Skeletal muscle satellite cell (primary cell): ENCODE data around the gene AZI2.

Experiments used
- H3K27me3 ChIP-seq: 2 replicates; pipeline ENCODE4 v1.7.0; 2013; ENCODE audit warnings: low read length; ENCODE audit not compliant: control insufficient read depth, insufficient read depth
- H3K36me3 ChIP-seq: 2 replicates; pipeline ENCODE4 v1.7.0; 2013; ENCODE audit warnings: mild to moderate bottlenecking, control low read depth, low read length; ENCODE audit not compliant: insufficient read depth
- H3K4me1 ChIP-seq: 2 replicates; pipeline ENCODE4 v1.7.0; 2013; ENCODE audit warnings: low read length; ENCODE audit not compliant: control insufficient read depth, insufficient read depth
- H3K4me2 ChIP-seq: 2 replicates; pipeline ENCODE4 v1.7.0; 2013; ENCODE audit warnings: mild to moderate bottlenecking, low read length
- H3K4me3 ChIP-seq: 2 replicates; pipeline ENCODE4 v1.7.0; 2013; ENCODE audit warnings: low read length
- H3K9ac ChIP-seq: 2 replicates; pipeline ENCODE4 v1.7.0; 2013; ENCODE audit warnings: mild to moderate bottlenecking, low read depth, low read length, moderate library complexity
- H3K9me3 ChIP-seq: replicated peaks from 2 replicates; pipeline ENCODE4 v1.7.0; 2013; ENCODE audit warnings: mild to moderate bottlenecking, control low read depth, low read length

AZI2 gene

GRCh38 chr3:28335246-28335645, 13.4 kb downstream of the AZI2 start:
- H3K4me2 ChIP-seq = no peak overlapping the region
- H3K36me3 ChIP-seq = peaks cover 32% of the 10 kb centered on the region
- H3K9ac ChIP-seq = no peak overlapping the region
- H3K4me3 ChIP-seq = no peak overlapping the region
- no peaks in the 10 kb centered on the region for H3K4me1 ChIP-seq
- H3K9me3 ChIP-seq = no peaks in the 10 kb centered on the region
- H3K27me3 ChIP-seq = no peaks in the 10 kb centered on the region

- Histone ChIP-seq H3K27me3 (no peaks in the 10 kb centered on the region), H3K9me3 (no peaks in the 10 kb centered on the region), H3K36me3 (peaks cover 27% of the 10 kb centered on the region), H3K4me3 (no peak overlapping the region), H3K4me1 (no peaks in the 10 kb centered on the region), H3K4me2 (no peak overlapping the region), H3K9ac (no peak overlapping the region)
Observed at GRCh38 chr3:28334552-28334951, 14.1 kb downstream of the AZI2 start.

- H3K36me3 ChIP-seq = peaks cover 43% of the 10 kb centered on the region
- no peaks in the 10 kb centered on the region for H3K9me3 ChIP-seq
- H3K4me1 ChIP-seq = no peaks in the 10 kb centered on the region
- H3K9ac ChIP-seq = no peak overlapping the region
- no peak overlapping the region for H3K4me3 ChIP-seq
- H3K27me3 ChIP-seq = no peaks in the 10 kb centered on the region
- H3K4me2 ChIP-seq = no peak overlapping the region
Observed at GRCh38 chr3:28328188-28329151, 20.2 kb downstream of the AZI2 start.

GRCh38 chr3:28326458-28326926, 22.1 kb downstream of the AZI2 start:
- Histone ChIP-seq H3K4me3 (no peak overlapping the region), H3K27me3 (no peaks in the 10 kb centered on the region), H3K36me3 (peaks cover 39% of the 10 kb centered on the region), H3K9me3 (no peaks in the 10 kb centered on the region), H3K4me1 (peaks cover 6% of the 10 kb centered on the region), H3K9ac (no peak overlapping the region), H3K4me2 (no peak overlapping the region)

GRCh38 chr3:28322464-28322863, 26.2 kb downstream of the AZI2 start:
- Histone ChIP-seq H3K36me3 (peaks cover 42% of the 10 kb centered on the region), H3K27me3 (no peaks in the 10 kb centered on the region)

DNA sequence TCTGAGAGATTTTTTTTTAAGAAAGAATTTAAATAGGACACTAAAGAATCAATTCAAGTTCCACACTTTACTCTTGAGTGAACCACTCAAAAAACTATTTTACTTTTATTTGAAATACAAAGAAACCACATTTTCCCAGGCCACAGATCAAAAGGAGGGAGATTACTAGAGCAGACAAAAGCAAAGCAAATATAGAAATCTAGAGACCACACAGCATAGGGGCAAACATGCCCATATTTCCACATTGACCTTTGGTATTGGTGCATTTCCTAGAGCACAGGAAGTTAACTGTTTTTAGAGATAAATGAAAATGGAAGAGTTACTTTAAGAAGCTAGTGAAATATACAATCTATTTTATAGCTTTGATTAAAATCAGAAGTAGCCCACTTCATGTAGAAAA, 27.6 kb downstream of the AZI2 start:
- no peak overlapping the region for H3K9ac ChIP-seq
- no peaks in the 10 kb centered on the region for H3K27me3 ChIP-seq
- H3K4me3 ChIP-seq = no peak overlapping the region
- H3K9me3 ChIP-seq = no peaks in the 10 kb centered on the region
- H3K4me2 ChIP-seq = no peak overlapping the region
- peaks cover 34% of the 10 kb centered on the region for H3K36me3 ChIP-seq
- H3K4me1 ChIP-seq = peaks cover 6% of the 10 kb centered on the region

More at GRCh38 chr3:28322464-28322863, 26.2 kb downstream of the AZI2 start:
- no peak overlapping the region for H3K4me3 ChIP-seq
- H3K4me1 ChIP-seq = peaks cover 6% of the 10 kb centered on the region
- H3K9me3 ChIP-seq = no peaks in the 10 kb centered on the region
- H3K9ac ChIP-seq = no peak overlapping the region
- H3K4me2 ChIP-seq = no peak overlapping the region

GRCh38 chr3:28317438-28318022, 31.1 kb downstream of the AZI2 start:
- Histone ChIP-seq H3K4me2 (no peak overlapping the region), H3K4me3 (no peak overlapping the region), H3K4me1 (peaks cover 4% of the 10 kb centered on the region), H3K27me3 (no peaks in the 10 kb centered on the region), H3K9ac (no peak overlapping the region), H3K36me3 (peaks cover 10% of the 10 kb centered on the region), H3K9me3 (no peaks in the 10 kb centered on the region)

- Histone ChIP-seq H3K4me2 (no peak overlapping the region), H3K9ac (no peak overlapping the region), H3K9me3 (no peaks in the 10 kb centered on the region), H3K36me3 (peaks cover 10% of the 10 kb centered on the region), H3K27me3 (no peaks in the 10 kb centered on the region), H3K4me1 (no peaks in the 10 kb centered on the region), H3K4me3 (no peak overlapping the region)
Observed at GRCh38 chr3:28316226-28316625, 32.4 kb downstream of the AZI2 start.

- Histone ChIP-seq H3K9ac (no peak overlapping the region), H3K4me1 (no peaks in the 10 kb centered on the region), H3K4me2 (no peak overlapping the region), H3K9me3 (no peaks in the 10 kb centered on the region), H3K4me3 (no peak overlapping the region), H3K27me3 (no peaks in the 10 kb centered on the region), H3K36me3 (peaks cover 10% of the 10 kb centered on the region)
Observed at GRCh38 chr3:28315711-28316110, 32.9 kb downstream of the AZI2 start.

DNA sequence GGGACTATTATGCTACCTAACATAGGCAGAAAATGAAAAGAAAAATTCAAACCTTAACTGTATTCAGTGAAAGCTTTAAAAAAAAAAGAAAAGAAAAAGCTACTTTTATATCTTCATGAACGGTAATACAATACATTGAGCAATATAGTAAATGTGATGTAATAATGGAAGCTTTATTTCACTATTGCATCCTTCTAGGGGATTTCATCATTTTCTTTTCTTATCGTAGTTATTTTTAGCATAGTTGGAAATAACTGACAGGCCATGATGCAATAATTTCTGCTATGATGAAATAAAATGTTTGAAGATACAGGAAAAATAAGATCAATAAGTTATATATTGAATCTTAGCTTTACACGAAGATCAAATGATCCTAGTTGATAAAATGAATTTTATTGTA, 40.4 kb downstream of the AZI2 start:
- Histone ChIP-seq H3K4me1 (no peaks in the 10 kb centered on the region), H3K4me2 (no peak overlapping the region), H3K27me3 (no peaks in the 10 kb centered on the region), H3K36me3 (no peaks in the 10 kb centered on the region), H3K9ac (no peak overlapping the region), H3K9me3 (no peaks in the 10 kb centered on the region), H3K4me3 (no peak overlapping the region)

- H3K9me3 ChIP-seq = no peaks in the 10 kb centered on the region
- no peak overlapping the region for H3K4me2 ChIP-seq
Observed at GRCh38 chr3:28301688-28302087, 46.9 kb downstream of the AZI2 start.

More at GRCh38 chr3:28301688-28302087, 46.9 kb downstream of the AZI2 start:
- Histone ChIP-seq H3K36me3 (no peaks in the 10 kb centered on the region), H3K27me3 (no peaks in the 10 kb centered on the region), H3K4me1 (no peaks in the 10 kb centered on the region), H3K9ac (no peak overlapping the region), H3K4me3 (no peak overlapping the region)
